Measurements from ENCODE around the gene UGP2.
A peak's percentile ranks its signal among the peaks of the same experiment; 100 is the strongest.

The UGP2 gene

DNA sequence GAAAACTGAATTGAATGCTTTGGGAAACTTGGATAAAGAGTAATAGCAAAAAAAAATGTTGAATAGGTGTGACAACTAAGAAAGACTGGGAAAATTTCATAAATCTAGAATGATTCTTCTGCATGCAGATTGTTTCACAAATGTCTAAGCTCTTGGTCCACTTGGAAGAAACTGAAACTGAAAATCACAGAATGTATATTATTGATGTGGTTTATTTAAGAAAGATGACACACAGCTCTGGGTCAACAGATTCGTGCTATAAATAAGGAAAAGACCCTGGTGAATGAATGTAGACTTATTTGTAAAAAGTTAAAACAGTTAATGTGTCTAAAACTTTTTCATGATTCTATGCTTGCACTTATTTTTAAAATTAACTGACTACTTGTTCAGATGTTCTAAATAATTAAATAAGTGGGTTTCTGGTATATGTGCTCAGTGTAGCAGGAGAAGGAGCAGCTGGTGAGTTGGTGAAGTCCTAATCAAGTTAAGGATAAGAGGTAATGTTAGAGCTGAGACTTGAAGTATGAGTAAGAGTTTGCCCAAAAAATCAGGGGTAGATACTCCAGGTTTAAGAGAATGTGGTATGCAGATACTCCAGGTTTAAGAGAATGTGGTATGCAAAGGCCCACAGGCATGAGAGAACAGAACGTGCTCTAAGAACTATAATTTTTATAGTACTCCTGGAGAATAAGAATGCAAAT is 24.5 kb downstream of the UGP2 start:
- no peak for DNase-seq

GRCh38 chr2:63870679-63871078 is 29.0 kb downstream of the UGP2 start:
- no peak for DNase-seq

- no peak for DNase-seq
These were observed 30.2 kb downstream of the UGP2 start for GRCh38 chr2:63871864-63872263.

DNA sequence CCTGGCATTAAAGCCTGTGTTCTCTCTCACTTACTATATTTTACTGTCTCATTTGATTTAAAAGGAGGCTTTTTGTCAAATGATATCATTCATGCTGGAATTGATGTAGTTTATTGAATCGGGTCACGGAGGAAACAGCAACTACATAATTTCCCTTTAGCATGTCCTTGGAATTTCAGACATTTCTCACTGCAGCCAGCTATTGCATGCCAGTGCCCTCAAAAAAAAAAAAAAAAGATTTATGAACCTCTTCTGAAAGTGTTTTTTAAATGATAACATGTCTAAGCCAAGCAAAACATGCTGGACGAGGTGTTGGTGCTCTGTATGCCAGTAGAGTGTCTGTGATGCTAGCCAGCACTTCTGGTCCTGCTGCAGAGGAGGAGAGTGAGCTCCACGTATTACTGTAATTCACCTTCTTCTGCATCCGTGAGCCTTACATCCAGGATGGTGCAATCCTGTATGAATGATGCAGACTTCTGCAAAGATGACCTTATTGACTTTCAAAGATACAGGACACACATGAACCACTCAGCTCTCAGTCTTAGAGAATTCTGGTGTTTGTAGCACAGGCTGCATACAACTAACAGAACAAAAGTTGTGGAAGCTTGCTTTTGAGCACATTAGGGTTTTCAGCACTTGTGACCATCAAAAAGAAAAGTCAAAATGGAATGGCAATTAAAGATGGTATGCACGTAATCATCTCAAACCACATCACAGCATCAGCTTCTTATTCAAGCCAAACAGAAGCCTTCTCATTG is 31.1 kb downstream of the UGP2 start:
- DNase-seq = no peak

GRCh38 chr2:63874204-63875130 is 32.8 kb downstream of the UGP2 start:
- no peak for DNase-seq

DNA sequence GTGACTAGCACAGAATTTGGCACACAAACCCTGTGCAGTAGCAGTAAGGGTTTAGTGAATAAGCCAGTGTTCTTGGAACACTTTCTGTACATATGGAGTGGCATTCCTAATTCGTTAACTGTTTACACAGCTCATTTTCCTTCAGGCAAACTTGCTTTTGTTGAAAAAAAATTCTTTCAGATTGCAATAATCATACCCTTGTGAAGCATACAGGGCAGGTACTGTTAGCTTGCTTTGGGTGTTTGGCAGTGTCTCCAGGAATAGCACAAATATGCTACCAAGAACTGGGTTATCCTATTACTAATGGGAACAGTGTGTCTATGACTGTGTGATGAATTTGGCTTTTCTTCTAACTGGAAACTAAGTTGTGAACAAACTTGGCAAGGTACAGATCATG is 33.4 kb downstream of the UGP2 start:
- DNase-seq = no peak

DNA sequence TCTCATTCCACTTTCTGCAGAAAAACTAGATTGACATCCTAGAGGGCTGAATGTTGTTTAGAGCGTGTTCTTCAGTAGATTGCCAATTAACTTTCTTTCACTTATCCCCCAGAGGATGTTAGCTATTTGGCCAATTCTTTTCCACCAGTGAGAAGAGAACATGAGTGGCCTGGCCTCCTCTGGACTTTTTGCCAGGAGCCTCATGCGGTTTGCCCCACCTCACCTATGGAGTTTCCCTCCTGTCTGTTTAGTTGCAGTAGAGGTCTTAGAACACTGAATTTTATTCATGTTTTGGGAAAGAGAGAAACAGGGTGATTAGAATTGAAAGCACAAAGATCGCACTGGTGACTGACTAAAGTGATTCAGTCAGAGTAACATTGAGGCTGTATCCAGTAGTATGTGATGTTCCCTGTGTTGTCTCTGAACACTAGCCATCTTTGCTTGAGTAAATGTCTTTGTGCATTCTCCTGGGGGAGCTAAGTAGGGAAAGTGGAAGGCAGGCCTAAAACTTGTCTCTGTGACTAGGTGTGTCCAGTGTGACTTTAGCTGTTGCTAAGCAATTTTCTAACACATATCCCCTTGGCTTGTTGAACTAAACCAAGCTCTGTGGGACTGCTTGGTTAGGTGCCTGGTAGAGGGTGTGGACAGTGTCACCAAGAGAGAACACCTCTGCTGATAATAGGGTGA is 34.0 kb downstream of the UGP2 start:
- DNase-seq = no peak

- DNase-seq = no peak
These were observed 34.6 kb downstream of the UGP2 start for GRCh38 chr2:63876311-63876710.

DNA sequence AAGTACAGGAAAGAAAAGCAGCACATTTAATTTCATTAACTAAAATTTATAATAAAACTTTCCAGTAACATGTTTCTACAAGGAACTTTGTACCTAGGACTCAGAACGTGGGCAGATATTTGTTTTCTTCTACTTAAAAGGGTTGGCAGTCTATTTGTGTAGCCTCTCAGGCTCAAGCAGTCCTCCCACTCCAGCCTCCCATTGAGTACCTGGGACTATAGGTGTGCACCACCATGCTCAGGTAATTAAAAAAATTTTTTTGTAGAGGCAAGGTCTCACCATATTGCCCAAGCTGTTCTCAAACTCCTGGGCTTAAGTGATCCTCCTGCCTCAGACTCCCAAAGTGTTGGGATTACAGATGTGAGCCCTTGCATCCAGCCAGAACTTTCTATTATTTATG is 36.8 kb downstream of the UGP2 start:
- no peak for DNase-seq

- DNase-seq = no peak
These were observed 38.3 kb downstream of the UGP2 start for GRCh38 chr2:63879876-63880433.

DNA sequence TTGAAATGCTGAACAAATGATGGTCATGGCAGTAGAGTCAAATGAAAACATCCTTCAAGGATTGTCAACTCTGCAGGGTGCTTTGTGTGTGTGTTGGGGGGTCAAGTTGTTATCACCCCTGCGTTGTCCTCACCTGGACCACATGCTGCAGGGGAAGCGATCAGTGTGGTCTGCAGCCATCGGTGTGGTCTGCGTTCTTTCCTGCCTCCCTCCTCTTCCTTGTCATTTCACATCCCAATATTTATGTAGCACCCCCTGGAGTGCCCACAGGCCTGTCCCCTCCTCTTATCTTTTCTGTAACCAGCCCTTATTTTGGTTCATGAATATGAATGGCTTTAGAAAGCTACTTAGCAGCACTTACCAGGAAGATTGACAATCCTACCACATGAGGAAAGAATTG is 38.9 kb downstream of the UGP2 start:
- no peak for DNase-seq

GRCh38 chr2:63881205-63881604 is 39.5 kb downstream of the UGP2 start:
- no peak for DNase-seq

DNA sequence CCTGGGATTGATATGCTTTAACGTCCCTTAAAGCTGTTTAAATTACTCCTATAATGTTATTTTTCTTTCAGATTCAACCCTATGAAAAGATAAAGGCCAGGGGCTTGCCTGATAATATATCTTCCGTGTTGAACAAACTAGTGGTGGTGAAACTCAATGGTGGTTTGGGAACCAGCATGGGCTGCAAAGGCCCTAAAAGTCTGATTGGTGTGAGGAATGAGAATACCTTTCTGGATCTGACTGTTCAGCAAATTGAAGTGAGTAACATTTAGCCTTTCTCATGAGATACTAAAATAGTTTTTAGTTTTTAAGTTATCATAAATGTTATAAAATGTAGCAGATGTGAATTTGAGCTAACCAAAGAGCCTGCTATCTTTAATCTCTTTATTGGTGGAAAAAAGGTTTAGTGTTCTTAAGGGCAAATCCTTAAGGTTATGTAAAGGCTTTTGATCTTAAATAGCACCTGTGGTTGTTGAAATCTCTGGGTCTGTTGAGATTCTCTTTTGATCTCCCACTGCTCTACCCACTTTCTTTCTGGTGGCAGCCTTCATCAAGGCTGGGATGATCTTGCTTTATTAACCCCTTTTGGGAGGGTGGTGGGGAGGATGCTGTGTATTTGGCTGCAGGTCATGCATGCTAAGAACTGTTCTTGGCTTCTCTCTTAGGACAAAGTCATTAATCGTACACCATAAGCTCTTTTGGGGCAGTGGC is 40.9 kb downstream of the UGP2 start:
- DNase-seq = no peak

DNA sequence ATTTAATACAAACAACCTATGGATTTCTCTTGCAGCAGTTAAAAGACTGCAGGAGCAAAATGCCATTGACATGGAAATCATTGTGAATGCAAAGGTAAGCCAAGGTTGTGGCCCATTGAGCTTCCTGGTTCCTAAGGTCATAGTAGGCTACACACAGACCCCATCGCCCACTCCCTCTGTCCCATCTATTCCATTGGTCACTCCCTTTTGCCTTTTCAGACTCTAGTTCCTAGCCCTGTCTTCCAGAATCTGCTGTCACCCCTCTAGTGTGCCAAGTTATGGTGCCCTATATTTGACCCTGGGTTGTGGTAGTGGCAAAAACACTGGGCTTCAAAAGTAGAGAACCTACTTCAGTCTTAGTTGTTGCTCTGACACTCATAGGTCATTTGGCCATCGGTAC is 44.7 kb downstream of the UGP2 start:
- DNase-seq = no peak

- DNase-seq = no peak
These were observed 46.4 kb downstream of the UGP2 start for GRCh38 chr2:63888053-63888452.

GRCh38 chr2:63888490-63889402 is 47.0 kb downstream of the UGP2 start:
- peak; percentile 70 for DNase-seq

GRCh38 chr2:63890678-63891077 is 49.0 kb downstream of the UGP2 start:
- no peak for DNase-seq

GRCh38 chr2:63891488-63892030 is 49.9 kb downstream of the UGP2 start:
- DNase-seq = no peak

- no peak for DNase-seq
These were observed 51.5 kb downstream of the UGP2 start for GRCh38 chr2:63893163-63893562.

DNA sequence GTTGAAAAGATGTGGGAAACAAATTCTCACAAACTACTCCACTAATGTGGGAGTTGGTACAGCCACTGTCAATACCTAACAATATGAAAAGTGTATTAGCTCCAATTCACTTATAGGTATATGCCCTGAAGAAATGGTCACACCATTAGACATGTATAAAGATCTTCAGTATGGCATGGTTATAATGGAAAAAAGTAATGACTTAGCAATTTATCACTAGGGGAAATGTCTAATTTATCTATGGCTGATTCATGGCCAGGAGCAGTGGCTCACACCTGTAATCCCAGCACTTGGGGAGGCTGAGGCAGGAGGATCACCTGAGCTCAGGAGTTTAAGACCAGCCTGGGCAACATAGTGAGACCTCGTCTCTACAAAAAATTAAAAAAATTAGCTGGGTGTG is 52.5 kb downstream of the UGP2 start:
- no peak for DNase-seq

- DNase-seq = no peak
These were observed 57.1 kb downstream of the UGP2 start for GRCh38 chr2:63898839-63899238.

All from islet precursor cell (in vitro differentiated cells).